SJSA1 (cell line): ENCODE data around the gene SHFL. TPM values are rescaled to one million over a fixed set of nuclear protein-coding genes. Genes with fewer than 3 reads are reported as not detected.

ENCODE experiments used
- DNase-seq, 2 experiments: peaks; one replicate each; pipeline ENCODE4 v3.0.0-alpha.2; 2015 to 2020; ENCODE audit warnings: low spot score in 2 of 2, low read depth in 1 of 2
- H3K27ac ChIP-seq: fragments of 250-450 bp; sonication (Bioruptor Pico); 2 replicates; pipeline ENCODE4 v1.5.1; 2020; ENCODE audit warnings: mild to moderate bottlenecking, moderate library complexity
- H3K27me3 ChIP-seq: fragments of 250-450 bp; sonication (Bioruptor Pico); replicated peaks from 2 replicates; pipeline ENCODE4 v1.5.1; 2020; ENCODE audit warnings: mild to moderate bottlenecking, moderate library complexity
- H3K36me3 ChIP-seq: fragments of 250-450 bp; sonication (Bioruptor Pico); 2 replicates; pipeline ENCODE4 v1.5.1; 2020; ENCODE audit warnings: mild to moderate bottlenecking
- H3K4me1 ChIP-seq: fragments of 250-450 bp; sonication (Bioruptor Pico); replicated peaks from 2 replicates; pipeline ENCODE4 v1.6.1; 2021; ENCODE audit warnings: mild to moderate bottlenecking
- H3K4me3 ChIP-seq: fragments of 250-450 bp; sonication (Bioruptor Pico); 2 replicates; pipeline ENCODE4 v1.5.1; 2020; ENCODE audit warnings: mild to moderate bottlenecking
- H3K9me3 ChIP-seq: fragments of 250-450 bp; sonication (Bioruptor Pico); replicated peaks from 2 replicates; pipeline ENCODE4 v1.5.1; 2020; ENCODE audit warnings: mild to moderate bottlenecking
- total RNA-seq: library from RNA; depleted of rRNA; stranded (reverse); fragments of >200 nt; shearing (Covaris generic); gene quantifications from 2 replicates; pipeline ENCODE4 v1.2.3, GENCODE V29; 2014; rRNA removed

Gene SHFL
- total RNA-seq, result 14.5 and 17.4 TPM in 2 replicates

DNA sequence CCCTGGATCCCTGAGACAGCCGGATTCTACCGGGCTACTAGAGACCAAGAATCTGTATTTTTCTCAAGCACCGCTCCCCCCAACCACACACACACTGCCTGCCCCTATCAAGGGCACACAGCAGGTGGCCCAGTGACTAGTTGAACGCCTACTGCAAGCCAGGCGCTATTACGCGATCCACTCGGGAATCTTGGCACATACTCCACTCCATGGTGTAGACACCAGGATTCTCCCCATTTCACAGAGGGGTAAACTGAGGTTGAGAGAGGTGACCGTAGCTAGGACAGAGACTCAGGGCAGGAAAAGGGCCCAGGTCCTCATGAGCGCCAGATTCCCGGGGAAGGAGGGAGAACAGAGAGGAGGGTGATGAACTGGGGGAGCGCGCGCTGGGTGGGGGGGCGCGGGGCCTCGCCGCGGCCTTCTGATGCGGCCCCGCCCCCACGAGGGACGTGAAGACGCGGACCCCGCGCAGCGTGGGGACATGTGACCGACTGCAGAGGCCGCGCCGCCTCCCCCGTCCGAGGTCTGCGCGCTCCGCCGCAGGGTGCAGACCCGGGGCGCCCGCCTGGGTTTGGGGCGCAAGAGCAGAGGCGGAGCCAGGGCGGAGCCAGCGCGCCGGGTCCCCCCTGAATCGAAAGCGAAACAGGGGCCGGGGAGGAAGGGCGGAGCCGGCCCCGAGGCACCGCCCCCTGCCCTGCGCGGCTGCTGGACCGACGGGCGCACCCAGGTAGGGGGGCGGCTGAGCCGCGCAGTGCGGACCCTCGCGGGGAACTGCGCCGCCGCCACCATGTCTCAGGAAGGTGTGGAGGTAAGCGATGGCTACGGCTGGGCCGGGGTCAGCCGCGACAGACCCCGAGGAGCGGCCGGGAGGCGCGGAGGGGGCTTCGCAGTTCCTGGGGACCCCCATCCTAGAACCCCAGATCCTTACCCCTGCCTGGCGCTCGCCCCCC, at the start of gene SHFL:
Gene SHFL (plus strand): TSS at position 677 of the 950 bp plus-strand sequence. CDS start 111 bp downstream, at position 788.
- Histone ChIP-seq H3K27ac (peak within 1 kb of the TSS; percentile 15; the same call in 1 of the 2 replicates), H3K36me3 (peaks cover 13% of the 10 kb centered on the region)

GRCh38 chr19:10036601-10037071, 49.5 kb upstream of the SHFL start:
- Histone ChIP-seq H3K9me3 (no peaks in the 10 kb centered on the region), H3K27me3 (peaks cover 39% of the 10 kb centered on the region), H3K27ac (no peak overlapping the region), H3K4me1 (no peaks in the 10 kb centered on the region), H3K36me3 (no peaks in the 10 kb centered on the region), H3K4me3 (no peak overlapping the region)
- no peak for DNase-seq

More for the DNA sequence above, at the start of gene SHFL:
- no peaks in the 10 kb centered on the region for H3K9me3 ChIP-seq
- DNase-seq, result peak in 1 of 2 experiments; percentile 73
- H3K4me3 ChIP-seq, result peak within 1 kb of the TSS; percentile 90
- 0 out of 2 replicates have a peak, but pooled peaks cover 10% of the 10 kb centered on the region for H3K4me1 ChIP-seq
- H3K27me3 ChIP-seq, result no peaks in the 10 kb centered on the region

DNA sequence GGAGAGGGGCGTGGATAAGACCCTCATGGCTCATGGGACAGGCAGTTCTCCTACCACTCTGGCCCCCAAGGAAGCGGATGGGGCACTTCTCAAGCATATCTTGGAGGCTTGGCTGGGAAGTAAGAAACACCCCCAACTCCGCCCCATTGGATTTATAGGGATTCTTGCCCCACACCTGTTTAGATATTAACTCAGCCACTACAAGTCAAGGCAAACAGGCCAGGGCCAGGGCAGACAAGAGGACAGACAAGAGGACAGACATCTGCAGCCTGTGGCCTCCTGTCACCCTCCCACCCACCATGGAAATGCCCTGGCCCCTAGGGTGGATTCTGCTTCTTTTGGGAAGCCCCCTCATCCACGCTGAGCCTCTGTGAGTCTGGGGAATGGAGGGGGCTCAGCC, 48.8 kb upstream of the SHFL start:
- Histone ChIP-seq H3K4me1 (no peaks in the 10 kb centered on the region), H3K27me3 (peaks cover 32% of the 10 kb centered on the region), H3K36me3 (no peaks in the 10 kb centered on the region), H3K27ac (no peak overlapping the region), H3K9me3 (no peaks in the 10 kb centered on the region), H3K4me3 (no peak overlapping the region)
- no peak for DNase-seq

- peaks cover 29% of the 10 kb centered on the region for H3K27me3 ChIP-seq
- H3K4me1 ChIP-seq, result no peaks in the 10 kb centered on the region
- no peak overlapping the region for H3K4me3 ChIP-seq
- DNase-seq, result no peak
- H3K27ac ChIP-seq, result no peak overlapping the region
- H3K36me3 ChIP-seq, result no peaks in the 10 kb centered on the region
- no peaks in the 10 kb centered on the region for H3K9me3 ChIP-seq
Observed at GRCh38 chr19:10037809-10038208, 48.3 kb upstream of the SHFL start.

DNA sequence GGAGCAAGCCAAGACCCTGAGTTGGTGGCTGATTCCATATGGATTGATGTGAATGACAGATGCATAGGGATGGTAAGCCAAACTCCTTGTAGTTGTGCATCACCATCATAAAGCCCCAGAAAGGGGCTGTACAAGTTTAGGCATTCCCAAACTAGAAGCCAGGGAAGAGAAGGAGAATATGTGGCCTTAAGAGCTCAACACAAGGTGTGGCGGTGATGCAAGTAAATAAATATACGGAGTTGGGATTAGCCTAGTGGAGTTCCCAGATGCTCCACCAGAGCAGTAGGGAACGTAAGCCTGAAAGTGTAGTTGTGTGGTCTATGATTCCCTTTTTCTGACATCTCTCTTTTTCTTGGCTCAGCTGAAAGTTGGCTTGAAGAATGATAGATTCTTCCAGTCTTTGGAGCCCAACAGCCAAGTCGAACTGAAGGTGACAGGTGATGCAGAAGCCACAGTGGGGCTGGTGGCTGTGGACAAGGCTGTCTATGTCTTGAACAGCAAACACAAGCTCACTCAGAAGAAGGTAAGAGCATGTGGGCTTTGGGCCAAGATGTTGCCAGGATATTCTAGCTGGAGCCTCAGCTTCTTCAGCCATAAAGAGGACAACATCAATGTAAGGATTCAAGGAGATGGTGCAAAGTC, 42.7 kb upstream of the SHFL start:
- DNase-seq, result no peak

DNA sequence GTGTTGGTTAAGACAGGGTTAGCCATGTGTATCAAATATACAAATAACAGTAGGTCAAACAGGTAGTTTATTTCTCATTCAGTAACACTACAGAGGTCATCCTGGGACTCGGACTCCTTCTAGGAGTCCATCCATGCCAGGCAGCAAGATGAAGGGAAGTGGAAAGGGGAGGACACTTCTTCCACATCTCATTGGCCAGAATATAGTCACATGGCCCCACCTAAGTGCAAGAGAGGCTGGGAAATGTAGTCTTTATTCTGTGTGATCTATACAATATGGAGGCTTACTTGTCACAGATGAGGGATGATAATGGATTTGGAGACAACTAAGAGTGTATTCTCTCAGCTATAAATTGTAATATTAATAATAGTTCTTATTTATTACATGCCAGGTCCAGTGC, 41.7 kb upstream of the SHFL start:
- H3K27ac ChIP-seq, result no peak overlapping the region
- no peaks in the 10 kb centered on the region for H3K4me1 ChIP-seq
- 0 out of 2 replicates have a peak, but pooled peaks cover 8% of the 10 kb centered on the region for H3K27me3 ChIP-seq
- no peaks in the 10 kb centered on the region for H3K9me3 ChIP-seq
- no peaks in the 10 kb centered on the region for H3K36me3 ChIP-seq
- no peak for DNase-seq
- H3K4me3 ChIP-seq, result no peak overlapping the region

More for the DNA sequence above, 42.7 kb upstream of the SHFL start:
- no peaks in the 10 kb centered on the region for H3K9me3 ChIP-seq
- H3K27ac ChIP-seq, result no peak overlapping the region
- H3K27me3 ChIP-seq, result 0 out of 2 replicates have a peak, but pooled peaks cover 8% of the 10 kb centered on the region
- H3K4me3 ChIP-seq, result no peak overlapping the region
- no peaks in the 10 kb centered on the region for H3K36me3 ChIP-seq
- H3K4me1 ChIP-seq, result no peaks in the 10 kb centered on the region

DNA sequence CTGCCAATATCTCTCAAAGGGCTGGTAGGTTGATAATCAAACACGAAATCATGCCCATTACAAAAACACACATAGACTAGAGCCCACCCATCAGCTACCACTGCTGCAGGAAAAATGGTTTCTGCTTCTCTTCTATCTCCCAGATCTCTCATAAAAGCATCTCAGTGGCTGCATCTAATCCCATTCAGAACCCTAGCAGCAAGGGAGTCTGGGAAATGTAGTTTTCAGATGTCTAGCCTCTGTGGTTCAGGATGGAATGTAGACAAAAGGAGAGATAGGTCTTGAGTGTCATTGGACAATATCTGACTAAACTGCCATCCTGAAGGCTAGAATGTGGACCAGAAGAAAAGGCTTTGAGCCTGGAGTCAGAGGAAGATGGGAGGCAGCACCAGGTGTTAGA, 40.7 kb upstream of the SHFL start:
- DNase-seq, result no peak
- Histone ChIP-seq H3K9me3 (no peaks in the 10 kb centered on the region), H3K4me1 (no peaks in the 10 kb centered on the region), H3K36me3 (no peaks in the 10 kb centered on the region), H3K4me3 (no peak overlapping the region), H3K27me3 (0 out of 2 replicates have a peak, but pooled peaks cover 8% of the 10 kb centered on the region), H3K27ac (no peak overlapping the region)

- Histone ChIP-seq H3K4me1 (no peaks in the 10 kb centered on the region), H3K27ac (no peak overlapping the region), H3K27me3 (0 out of 2 replicates have a peak, but pooled peaks cover 3% of the 10 kb centered on the region), H3K36me3 (no peaks in the 10 kb centered on the region), H3K9me3 (no peaks in the 10 kb centered on the region), H3K4me3 (no peak overlapping the region)
- DNase-seq, result no peak
Observed at GRCh38 chr19:10049626-10050025, 36.5 kb upstream of the SHFL start.

DNA sequence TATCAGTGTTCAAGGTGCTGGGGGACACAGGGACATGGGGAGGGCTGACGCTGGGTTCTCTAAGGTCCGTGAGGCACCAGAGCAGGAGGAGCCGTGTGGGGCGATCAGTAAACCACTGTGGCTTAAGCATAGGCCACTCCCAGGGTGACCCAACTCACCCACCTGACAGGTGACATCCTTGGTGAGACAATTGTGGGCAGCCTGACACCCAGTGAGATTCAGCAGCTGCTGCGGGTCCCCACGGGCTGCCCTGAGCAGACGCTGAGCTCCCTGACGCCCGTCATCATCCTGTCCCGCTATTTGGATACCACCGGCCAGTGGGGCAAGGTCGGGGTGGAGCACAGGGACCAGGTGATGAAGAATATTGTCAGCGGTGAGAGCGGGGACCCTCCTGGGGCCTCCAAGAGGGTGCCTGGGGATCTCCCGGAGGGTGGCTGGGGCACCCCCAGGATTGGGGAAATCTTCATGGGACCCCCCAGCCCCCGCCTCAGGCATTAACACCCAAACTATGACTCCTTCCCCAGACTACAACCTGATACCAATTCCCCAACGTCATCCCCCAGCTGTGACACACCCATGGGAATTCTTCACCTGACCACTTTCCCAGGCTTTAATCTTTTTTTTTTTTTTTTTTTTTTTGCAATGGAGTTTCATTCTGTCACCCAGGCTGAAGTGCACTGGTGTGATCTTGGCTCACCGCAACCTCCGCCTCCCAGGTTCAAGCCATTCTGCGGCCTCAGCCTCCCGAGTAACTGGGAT, 33.3 kb upstream of the SHFL start:
- H3K36me3 ChIP-seq, result no peaks in the 10 kb centered on the region
- no peaks in the 10 kb centered on the region; the same call in 1 of the 2 replicates for H3K27me3 ChIP-seq
- no peak for DNase-seq
- no peaks in the 10 kb centered on the region for H3K9me3 ChIP-seq
- H3K4me1 ChIP-seq, result no peaks in the 10 kb centered on the region
- H3K4me3 ChIP-seq, result no peak overlapping the region
- H3K27ac ChIP-seq, result no peak overlapping the region

GRCh38 chr19:10061717-10062310, 24.3 kb upstream of the SHFL start:
- no peaks in the 10 kb centered on the region for H3K4me1 ChIP-seq
- DNase-seq, result no peak
- H3K9me3 ChIP-seq, result no peaks in the 10 kb centered on the region
- H3K27ac ChIP-seq, result no peak overlapping the region
- no peaks in the 10 kb centered on the region; the same call in 1 of the 2 replicates for H3K27me3 ChIP-seq
- H3K4me3 ChIP-seq, result no peak overlapping the region
- H3K36me3 ChIP-seq, result no peaks in the 10 kb centered on the region

DNA sequence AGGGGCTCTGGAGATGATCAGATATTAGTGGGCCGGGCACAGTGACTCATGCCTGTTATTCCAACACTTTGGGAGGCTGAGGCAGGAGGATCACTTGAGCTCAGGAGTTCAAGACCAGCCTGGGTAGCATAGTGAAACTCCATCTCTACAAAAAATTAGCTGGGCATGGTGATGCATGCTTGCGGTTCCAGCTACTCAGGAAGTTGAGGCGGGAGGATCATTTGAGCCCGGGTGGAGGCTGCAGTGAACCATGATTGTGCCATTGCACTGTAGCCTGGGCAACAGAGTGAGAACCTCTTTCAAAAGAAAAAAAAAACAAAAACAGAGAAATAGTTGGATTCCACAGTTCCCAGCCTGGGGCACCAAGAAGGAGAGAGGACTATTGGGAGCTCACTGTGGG, 17.9 kb upstream of the SHFL start:
- no peaks in the 10 kb centered on the region for H3K9me3 ChIP-seq
- no peaks in the 10 kb centered on the region for H3K36me3 ChIP-seq
- no peaks in the 10 kb centered on the region for H3K4me1 ChIP-seq
- no peaks in the 10 kb centered on the region; the same call in 1 of the 2 replicates for H3K27me3 ChIP-seq
- no peak for DNase-seq
- H3K27ac ChIP-seq, result no peak overlapping the region
- H3K4me3 ChIP-seq, result no peak overlapping the region

- no peak for DNase-seq
- H3K4me3 ChIP-seq, result no peak overlapping the region
- no peaks in the 10 kb centered on the region for H3K4me1 ChIP-seq
- H3K36me3 ChIP-seq, result no peaks in the 10 kb centered on the region
- H3K9me3 ChIP-seq, result peaks cover 6% of the 10 kb centered on the region
- H3K27ac ChIP-seq, result no peak overlapping the region
- no peaks in the 10 kb centered on the region; the same call in 1 of the 2 replicates for H3K27me3 ChIP-seq
Observed at GRCh38 chr19:10069046-10069445, 17.1 kb upstream of the SHFL start.
